OCI-LY7 (cell line): ENCODE data around the gene OR4E1.

ENCODE experiments used
- CTCF ChIP-seq: fragments of 200-600 bp; sonication (generic); conservative IDR thresholded peaks from 2 replicates; pipeline ENCODE4 v1.5.1; 2014; ENCODE audit warnings: mild to moderate bottlenecking, antibody characterized with exemption, low read length, moderate library complexity, mixed read lengths
- EZH2phosphoT487 ChIP-seq: fragments of 200-600 bp; sonication (generic); IDR thresholded peaks from 2 replicates; pipeline ENCODE4 v1.6.1; 2018; ENCODE audit warnings: low read depth, borderline replicate concordance, mild to moderate bottlenecking, mixed run types, antibody characterized with exemption, low read length, moderate library complexity, mixed read lengths

GRCh38 chr14:21634840-21635239 is 38.8 kb downstream of the OR4E1 start, which contains the start of gene OR10G2:
- no peak for TF ChIP-seq CTCF
- TF ChIP-seq EZH2phosphoT487, result no peak
